T-cell (primary cell): ENCODE measurements around the gene NCLN. TPM values are rescaled to one million over a fixed set of nuclear protein-coding genes. Genes with fewer than 3 reads are reported as not detected.
"Not testable (repeated sequence)": the region's sequence is repeated elsewhere in the genome, so short reads cannot be mapped to it uniquely, and the experiment has no call there.

Experiments used
- ATAC-seq, 4 experiments: fragments of 200-7000 bp in 3 of 4; fragments of 150-1000 bp in 1 of 4; cut with Tn5 transposase; replicated peaks in 1 of 4; 1 replicate in 3 of 4; 2 replicates in 1 of 4; pipeline ENCODE4 v1.10.0; 2021; ENCODE audit warnings: moderate library complexity in 3 of 4, mild to moderate bottlenecking in 2 of 4, moderate number of reproducible peaks in 1 of 4
- CTCF ChIA-PET, 2 donors: fragments of 300-600 bp; sonication (Branson Sonifier 250); formaldehyde crosslinking; loops; one replicate each; lab custom pipeline; 2022; ENCODE audit warnings: antibody characterized with exemption in 2 of 2; lab: Charles Lee
- POLR2A ChIA-PET, 2 donors: fragments of 300-600 bp; sonication (Branson Sonifier 250); formaldehyde crosslinking; loops; one replicate each; lab custom pipeline; 2022; ENCODE audit warnings: antibody characterized with exemption in 2 of 2; lab: Charles Lee
- DNase-seq, 35 experiments: peaks; one replicate each; pipeline versions ENCODE4 v3.0.0 to v3.0.0-alpha.2; 2013 to 2023
- H3K27ac ChIP-seq: one replicate; pipeline ENCODE4 v1.5.1; 2013; ENCODE audit warnings: low read length
- H3K27me3 ChIP-seq, 2 experiments: replicated peaks in 1 of 2; 1 replicate in 1 of 2; 2 replicates in 1 of 2; pipeline versions ENCODE4 v1.6.1 to v1.7.0; 2013; ENCODE audit warnings: low read length in 1 of 2, mixed read lengths in 1 of 2; ENCODE audit not compliant: control insufficient read depth in 2 of 2, insufficient read depth in 2 of 2; ENCODE audit errors: extremely low read depth in 1 of 2
- H3K36me3 ChIP-seq, 2 donors: 1 replicate in 1 of 2; 2 replicates in 1 of 2; pipeline versions ENCODE4 v1.6.1 to v1.7.0; 2013; ENCODE audit warnings: low read length in 1 of 2; ENCODE audit not compliant: control insufficient read depth in 2 of 2, insufficient read depth in 1 of 2; ENCODE audit errors: extremely low read depth in 1 of 2
- H3K4me1 ChIP-seq, 2 experiments: 1 replicate in 1 of 2; 2 replicates in 1 of 2; pipeline versions ENCODE4 v1.6.1 to v1.7.0; 2013; ENCODE audit warnings: low read length in 2 of 2, mixed read lengths in 1 of 2; ENCODE audit not compliant: insufficient read depth in 2 of 2, control insufficient read depth in 1 of 2; ENCODE audit errors: extremely low read depth in 1 of 2
- H3K4me3 ChIP-seq, 2 donors: 1 replicate in 1 of 2; 2 replicates in 1 of 2; pipeline versions ENCODE4 v1.5.1 to v1.7.0; 2013; ENCODE audit warnings: mild to moderate bottlenecking in 2 of 2, low read length in 1 of 2, moderate library complexity in 1 of 2; ENCODE audit not compliant: control insufficient read depth in 1 of 2; ENCODE audit errors: extremely low read depth in 1 of 2
- H3K9me3 ChIP-seq: 2 replicates; pipeline ENCODE4 v1.7.0; 2013
- H3K27ac Mint-ChIP-seq, 2 donors: one replicate each; pipeline ENCODE4 v1.8.0; 2020 to 2021; ENCODE audit warnings: mild to moderate bottlenecking in 2 of 2, mixed read lengths in 2 of 2
- H3K27me3 Mint-ChIP-seq, 2 donors: one replicate each; pipeline ENCODE4 v1.8.0; 2021 to 2022; ENCODE audit warnings: mixed read lengths in 2 of 2
- H3K36me3 Mint-ChIP-seq: one replicate; pipeline ENCODE4 v1.8.0; 2021; ENCODE audit warnings: mixed read lengths
- H3K4me1 Mint-ChIP-seq, 3 donors: one replicate each; pipeline ENCODE4 v1.8.0; 2020 to 2022; ENCODE audit warnings: mixed read lengths in 3 of 3, mild to moderate bottlenecking in 1 of 3
- H3K4me3 Mint-ChIP-seq, 3 donors: one replicate each; pipeline ENCODE4 v1.8.0; 2020 to 2022; ENCODE audit warnings: mild to moderate bottlenecking in 3 of 3, mixed read lengths in 3 of 3, moderate library complexity in 3 of 3
- H3K9me3 Mint-ChIP-seq, 3 donors: one replicate each; pipeline ENCODE4 v1.8.0; 2020 to 2022; ENCODE audit warnings: mixed read lengths in 3 of 3
- WGBS: methylation state at CpG from one replicate; pipeline ENCODE4 v1.1.5; 2013; ENCODE audit warnings: missing lambda C conversion rate; ENCODE audit not compliant: insufficient coverage; 5-methylcytosine and 5-hydroxymethylcytosine counted together
- total RNA-seq, 35 experiments: library from RNA in 6 of 35; stranded (reverse) in 6 of 35; fragments of 120-200 nt in 1 of 35; gene quantifications; one replicate each; pipeline versions ENCODE4 v1.2.1 to v1.2.4 and lab custom pipeline; 2013 to 2026

Gene NCLN
- total RNA-seq, 5 donors from 2014 or later (not counting 1 experiment from before 2014, with no cell fraction given): 47.2 to 69.5 (median 61.0) TPM

DNA sequence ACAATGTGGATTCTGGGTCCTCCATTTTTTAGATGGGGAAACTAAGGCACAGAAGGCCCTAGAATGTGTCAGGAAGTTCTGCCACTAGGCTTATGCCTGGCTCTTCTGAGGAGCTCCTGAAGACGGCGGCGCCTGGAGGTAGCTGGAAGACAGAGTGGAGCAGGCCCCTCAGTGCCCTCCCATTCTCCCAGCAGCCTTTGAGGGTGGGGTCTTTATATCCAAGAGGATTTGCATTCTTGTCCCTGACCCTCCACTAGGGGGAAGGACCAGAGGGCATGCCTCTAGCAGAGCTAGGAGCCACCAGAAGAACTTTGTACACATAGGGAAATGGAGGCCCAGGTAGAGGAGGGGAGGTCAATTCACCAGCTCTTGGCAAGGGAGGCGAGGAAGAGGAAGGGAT is 48.1 kb downstream of the NCLN start:
- WGBS: no CpG with 5 or more reads among the region's 4 CpGs
- Histone ChIP-seq H3K27me3 (peaks cover 0 to 36% of the 10 kb centered on the region in 2 experiments), H3K36me3 (no peaks in the 10 kb centered on the region), H3K4me1 (no peaks in the 10 kb centered on the region), H3K27ac (no peak overlapping the region), H3K4me3 (no peak overlapping the region), H3K9me3 (no peaks in the 10 kb centered on the region)
- Mint-ChIP-seq H3K27ac (no peak overlapping the region), H3K4me1 (no peaks in the 10 kb centered on the region), H3K4me3 (no peak overlapping the region), H3K9me3 (no peaks in the 10 kb centered on the region), H3K36me3 (no peaks in the 10 kb centered on the region), H3K27me3 (peaks cover 11 to 28% of the 10 kb centered on the region in 2 donors)
- ChIA-PET CTCF (no interaction called here), POLR2A (no interaction called here)
- ATAC-seq (no peak), DNase-seq (no peak)

DNA sequence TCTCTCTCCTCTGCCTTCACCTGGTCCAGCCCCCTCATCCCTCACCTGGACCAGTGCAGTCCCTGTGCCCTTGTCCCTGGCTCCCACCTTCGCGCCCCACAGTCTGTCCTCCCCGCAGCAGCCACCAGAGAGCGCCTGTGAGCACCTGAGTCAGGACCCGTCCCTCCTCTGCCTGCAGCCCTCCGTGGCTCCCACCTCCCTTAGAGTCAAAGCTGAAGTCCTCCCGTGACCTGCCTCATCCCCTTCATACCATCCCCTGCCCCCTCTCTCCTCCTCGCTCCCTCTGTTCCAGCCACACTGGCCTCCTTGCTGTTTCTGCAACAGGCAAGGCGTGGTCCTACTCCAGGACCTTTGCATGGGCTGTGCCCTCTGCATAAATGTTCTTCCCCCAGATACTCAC is 49.1 kb downstream of the NCLN start:
- Mint-ChIP-seq H3K4me1 (no peaks in the 10 kb centered on the region), H3K9me3 (no peaks in the 10 kb centered on the region), H3K4me3 (no peak overlapping the region), H3K36me3 (no peaks in the 10 kb centered on the region), H3K27ac (peak overlapping the region in 1 of 2 donors; percentile 50), H3K27me3 (peaks cover 11 to 25% of the 10 kb centered on the region in 2 donors)
- DNase-seq (no peak), ATAC-seq (no peak)
- Histone ChIP-seq H3K27me3 (peaks cover 0 to 29% of the 10 kb centered on the region in 2 experiments), H3K4me3 (no peak overlapping the region), H3K27ac (no peak overlapping the region), H3K4me1 (no peaks in the 10 kb centered on the region), H3K36me3 (no peaks in the 10 kb centered on the region), H3K9me3 (no peaks in the 10 kb centered on the region)
- ChIA-PET POLR2A (no interaction called here), CTCF (no interaction called here)
- WGBS: 64% methylated on average over 9 of the region's 9 CpGs

- peaks cover 11 to 26% of the 10 kb centered on the region in 2 donors for H3K27me3 Mint-ChIP-seq
- POLR2A ChIA-PET, H3K27ac Mint-ChIP-seq, CTCF ChIA-PET, H3K27ac ChIP-seq, H3K36me3 ChIP-seq, H3K4me1 ChIP-seq, DNase-seq, H3K4me3 ChIP-seq, ATAC-seq, H3K9me3 ChIP-seq, H3K4me1 Mint-ChIP-seq, H3K36me3 Mint-ChIP-seq, H3K9me3 Mint-ChIP-seq, H3K4me3 Mint-ChIP-seq: not testable (repeated sequence)
- WGBS: 89% methylated on average over 2 of the region's 2 CpGs
- peaks cover 0 to 26% of the 10 kb centered on the region in 2 experiments for H3K27me3 ChIP-seq
Observed at GRCh38 chr19:3235604-3236003, 49.9 kb downstream of the NCLN start.

DNA sequence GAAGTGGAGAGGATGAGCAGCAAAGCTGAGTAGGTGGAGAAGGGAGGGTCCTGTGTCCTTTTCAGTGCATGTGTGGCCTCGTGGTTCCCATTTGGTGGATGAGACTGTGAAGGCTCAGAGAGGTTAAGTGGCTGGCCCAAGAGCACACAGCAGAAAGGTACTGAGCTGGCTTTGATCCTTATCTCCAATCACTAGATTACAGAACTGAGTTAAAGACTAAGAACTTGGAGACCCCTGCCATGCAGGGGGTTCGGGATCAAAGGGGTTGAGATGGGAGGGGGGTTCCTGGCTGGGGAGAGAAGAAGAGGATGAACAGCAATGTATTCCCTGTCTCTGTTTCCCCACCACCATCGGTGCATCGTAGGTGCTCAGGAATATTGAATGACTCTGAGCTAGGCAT is 50.5 kb downstream of the NCLN start:
- Mint-ChIP-seq H3K36me3 (no peaks in the 10 kb centered on the region), H3K27ac (no peak overlapping the region), H3K9me3 (no peaks in the 10 kb centered on the region), H3K27me3 (peaks cover 11 to 26% of the 10 kb centered on the region in 2 donors), H3K4me3 (no peak overlapping the region), H3K4me1 (no peaks in the 10 kb centered on the region)
- CTCF ChIA-PET: interaction anchor here in 1 of 2 donors (0.7 kb wide), 1 partner anchor 83 kb away, joined by 3 read pairs; no protein-coding TSS in a partner anchor
- peaks cover 0 to 29% of the 10 kb centered on the region in 2 experiments for H3K27me3 ChIP-seq
- H3K4me1 ChIP-seq: no peaks in the 10 kb centered on the region
- ATAC-seq (no peak), DNase-seq (no peak)
- H3K27ac ChIP-seq: no peak overlapping the region
- no peaks in the 10 kb centered on the region for H3K36me3 ChIP-seq
- POLR2A ChIA-PET: no interaction called here
- no peaks in the 10 kb centered on the region for H3K9me3 ChIP-seq
- 20% methylated on average over 1 of the region's 4 CpGs for WGBS
- no peak overlapping the region for H3K4me3 ChIP-seq

- H3K27ac ChIP-seq: no peak overlapping the region
- Mint-ChIP-seq H3K27ac (no peak overlapping the region), H3K9me3 (no peaks in the 10 kb centered on the region), H3K4me3 (no peak overlapping the region), H3K27me3 (peaks cover 10 to 27% of the 10 kb centered on the region in 2 donors), H3K4me1 (no peaks in the 10 kb centered on the region), H3K36me3 (no peaks in the 10 kb centered on the region)
- no peaks in the 10 kb centered on the region for H3K36me3 ChIP-seq
- ChIA-PET POLR2A (no interaction called here), CTCF (no interaction called here)
- ATAC-seq (no peak), DNase-seq (no peak)
- H3K4me3 ChIP-seq: no peak overlapping the region
- H3K27me3 ChIP-seq: peaks cover 0 to 43% of the 10 kb centered on the region in 2 experiments
- H3K4me1 ChIP-seq: no peaks in the 10 kb centered on the region
- WGBS: 100% methylated on average over 2 of the region's 7 CpGs
- no peaks in the 10 kb centered on the region for H3K9me3 ChIP-seq
Observed at GRCh38 chr19:3238066-3238561, 52.4 kb downstream of the NCLN start.

DNA sequence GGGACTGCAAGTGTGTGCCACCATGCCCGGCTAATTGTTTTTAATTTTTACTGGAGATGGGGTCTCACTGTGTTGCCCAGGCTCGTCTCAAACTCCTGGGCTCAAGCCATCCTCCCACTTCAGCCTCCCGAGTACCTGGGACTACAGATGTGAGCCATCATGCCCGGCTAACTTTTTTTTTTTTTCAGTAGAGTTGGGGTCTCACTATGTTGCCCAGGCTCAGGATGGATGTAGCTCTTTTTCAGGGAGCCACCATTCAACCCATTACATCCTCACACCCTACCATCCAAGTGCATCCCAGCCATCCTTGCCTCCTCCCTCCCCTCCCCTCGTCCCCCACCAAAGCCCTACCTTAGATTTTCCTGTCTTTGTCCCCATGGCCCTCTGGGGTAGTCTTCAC is 53.6 kb downstream of the NCLN start:
- ATAC-seq (no peak), DNase-seq (no peak)
- no peak overlapping the region for H3K4me3 Mint-ChIP-seq
- Histone ChIP-seq H3K4me3 (no peak overlapping the region), H3K27ac (no peak overlapping the region), H3K4me1 (no peaks in the 10 kb centered on the region), H3K9me3 (no peaks in the 10 kb centered on the region), H3K27me3 (peaks cover 0 to 44% of the 10 kb centered on the region in 2 experiments), H3K36me3 (no peaks in the 10 kb centered on the region)
- POLR2A ChIA-PET: no interaction called here
- no peak overlapping the region for H3K27ac Mint-ChIP-seq
- H3K36me3 Mint-ChIP-seq: no peaks in the 10 kb centered on the region
- H3K4me1 Mint-ChIP-seq: no peaks in the 10 kb centered on the region
- 71% methylated on average over 4 of the region's 5 CpGs for WGBS
- CTCF ChIA-PET: no interaction called here
- peaks cover 5 to 15% of the 10 kb centered on the region in 2 donors for H3K27me3 Mint-ChIP-seq
- H3K9me3 Mint-ChIP-seq: no peaks in the 10 kb centered on the region
